Uterus (tissue), 2 donors: ENCODE data around the gene RIMKLB.

Experiments used
- CTCF ChIP-seq, 4 experiments: fragments of 200-600 bp in 2 of 4; fragments of 450-650 bp in 2 of 4; sonication (generic) in 2 of 4; IDR thresholded peaks; one replicate each; pipeline ENCODE4 v1.5.1; 2016 to 2019; ENCODE audit warnings: antibody characterized with exemption in 4 of 4, mild to moderate bottlenecking in 2 of 4, moderate library complexity in 1 of 4
- POLR2A ChIP-seq, 2 donors: fragments of 450-650 bp; IDR thresholded peaks; one replicate each; pipeline ENCODE4 v1.6.1; 2016; ENCODE audit warnings: antibody characterized with exemption in 2 of 2, mild to moderate bottlenecking in 1 of 2, moderate library complexity in 1 of 2

GRCh38 chr12:8665759-8666158 lies 32.0 kb upstream of the RIMKLB start:
- TF ChIP-seq CTCF (IDR thresholded peaks at IDR 0.05) (no peak), POLR2A (IDR thresholded peaks at IDR 0.05) (no peak)
